Uterus (tissue), 2 donors: Measurements from ENCODE around the gene C1orf94.

Experiments
- POLR2A ChIP-seq, 2 donors: fragments of 450-650 bp; IDR thresholded peaks; one replicate each; pipeline ENCODE4 v1.6.1; 2016; ENCODE audit warnings: antibody characterized with exemption in 2 of 2, mild to moderate bottlenecking in 1 of 2, moderate library complexity in 1 of 2
- TF ChIP-seq, protein P1 (sequence below), 4 experiments: fragments of 200-600 bp in 2 of 4; fragments of 450-650 bp in 2 of 4; sonication (generic) in 2 of 4; IDR thresholded peaks; one replicate each; pipeline ENCODE4 v1.5.1; 2016 to 2019; ENCODE audit warnings: antibody characterized with exemption in 4 of 4, mild to moderate bottlenecking in 2 of 4, moderate library complexity in 1 of 4

- TF ChIP-seq, protein P1, sequence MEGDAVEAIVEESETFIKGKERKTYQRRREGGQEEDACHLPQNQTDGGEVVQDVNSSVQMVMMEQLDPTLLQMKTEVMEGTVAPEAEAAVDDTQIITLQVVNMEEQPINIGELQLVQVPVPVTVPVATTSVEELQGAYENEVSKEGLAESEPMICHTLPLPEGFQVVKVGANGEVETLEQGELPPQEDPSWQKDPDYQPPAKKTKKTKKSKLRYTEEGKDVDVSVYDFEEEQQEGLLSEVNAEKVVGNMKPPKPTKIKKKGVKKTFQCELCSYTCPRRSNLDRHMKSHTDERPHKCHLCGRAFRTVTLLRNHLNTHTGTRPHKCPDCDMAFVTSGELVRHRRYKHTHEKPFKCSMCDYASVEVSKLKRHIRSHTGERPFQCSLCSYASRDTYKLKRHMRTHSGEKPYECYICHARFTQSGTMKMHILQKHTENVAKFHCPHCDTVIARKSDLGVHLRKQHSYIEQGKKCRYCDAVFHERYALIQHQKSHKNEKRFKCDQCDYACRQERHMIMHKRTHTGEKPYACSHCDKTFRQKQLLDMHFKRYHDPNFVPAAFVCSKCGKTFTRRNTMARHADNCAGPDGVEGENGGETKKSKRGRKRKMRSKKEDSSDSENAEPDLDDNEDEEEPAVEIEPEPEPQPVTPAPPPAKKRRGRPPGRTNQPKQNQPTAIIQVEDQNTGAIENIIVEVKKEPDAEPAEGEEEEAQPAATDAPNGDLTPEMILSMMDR (IDR thresholded peaks at IDR 0.05), result no peak
- no peak for TF ChIP-seq POLR2A (IDR thresholded peaks at IDR 0.05)
These were observed 14.0 kb downstream of the C1orf94 start for GRCh38 chr1:34190692-34191091.
